Neural crest cell (in vitro differentiated cells): ENCODE results near the gene VSIG10L2. TPM values are rescaled to one million over a fixed set of nuclear protein-coding genes. Genes with fewer than 3 reads are reported as not detected.

Experiments used
- DNase-seq: peaks from one replicate; pipeline ENCODE4 v3.0.0; 2021; ENCODE audit warnings: low read depth, mixed read lengths, low spot score
- H3K27ac Mint-ChIP-seq: one replicate; pipeline ENCODE4 v1.8.0; 2021; ENCODE audit warnings: mild to moderate bottlenecking, mixed read lengths; ENCODE audit not compliant: unreplicated experiment
- H3K27me3 Mint-ChIP-seq: 2 replicates; pipeline ENCODE4 v1.8.0; 2021; ENCODE audit warnings: low read depth, mild to moderate bottlenecking, mixed read lengths
- H3K36me3 Mint-ChIP-seq: 2 replicates; pipeline ENCODE4 v1.8.0; 2021; ENCODE audit warnings: low read depth, mild to moderate bottlenecking, mixed read lengths
- H3K4me1 Mint-ChIP-seq: 2 replicates; pipeline ENCODE4 v1.8.0; 2021; ENCODE audit warnings: mixed read lengths
- H3K4me3 Mint-ChIP-seq: one replicate; pipeline ENCODE4 v1.8.0; 2021; ENCODE audit warnings: mild to moderate bottlenecking, mixed read lengths
- H3K9me3 Mint-ChIP-seq: 2 replicates; pipeline ENCODE4 v1.8.0; 2021; ENCODE audit warnings: mixed read lengths
- CTCF ChIP-seq: fragments of 200-600 bp; sonication (generic); conservative IDR thresholded peaks from 2 replicates; pipeline ENCODE4 v1.5.0; 2021; ENCODE audit warnings: antibody characterized with exemption, mild to moderate bottlenecking
- total RNA-seq: library from RNA; stranded (reverse); gene quantifications from 2 replicates; pipeline ENCODE4 v1.2.1, GENCODE V29; 2021

The VSIG10L2 gene
- total RNA-seq, 1 donor from 2014 or later = not detected

- Mint-ChIP-seq H3K27me3 (no peaks in the 10 kb centered on the region), H3K36me3 (peaks cover 18% of the 10 kb centered on the region), H3K27ac (peak overlapping the region; percentile 51), H3K4me1 (no peaks in the 10 kb centered on the region), H3K9me3 (no peaks in the 10 kb centered on the region), H3K4me3 (no peak overlapping the region)
- TF ChIP-seq CTCF = no peak
- DNase-seq = no peak
Measured at GRCh38 chr11:126002181-126002580, 56.3 kb downstream of the VSIG10L2 start.

Other genes starting within 250 kb of the VSIG10L2 start
- gene PATE1, start 199.8 kb upstream of the VSIG10L2 start, total RNA-seq = not detected in 2 replicates
- gene PATE2, start 167.2 kb upstream of the VSIG10L2 start, total RNA-seq = 0.70 TPM in 1 of 2 replicates, not detected in the other
- gene PATE3, start 157.9 kb upstream of the VSIG10L2 start, total RNA-seq = not detected in 2 replicates
- not detected in 2 replicates for gene PATE4, start 112.7 kb upstream of the VSIG10L2 start, total RNA-seq
- 7.1 and 7.7 TPM in 2 replicates for gene HYLS1, start 58.4 kb upstream of the VSIG10L2 start, total RNA-seq
- gene PUS3, start 42.8 kb upstream of the VSIG10L2 start, total RNA-seq = 14.9 and 17.4 TPM in 2 replicates
- gene DDX25, start 41.5 kb upstream of the VSIG10L2 start, total RNA-seq = 1.4 and 2.3 TPM in 2 replicates
- 21.3 and 22.1 TPM in 2 replicates for gene CDON, start 116.8 kb downstream of the VSIG10L2 start, total RNA-seq